IMR-90 (cell line): Measurements from ENCODE around the gene TTF2. TPM values are rescaled to one million over a fixed set of nuclear protein-coding genes. Genes with fewer than 3 reads are reported as not detected.

ENCODE experiments used
- ATAC-seq: fragments of 200-7000 bp; cut with Tn5 transposase; 2 replicates; pipeline ENCODE4 v1.9.1; 2020; ENCODE audit warnings: low read depth, mild to moderate bottlenecking, moderate library complexity
- BruUV-seq: library from RNA; stranded (reverse); fragments of 400-500 nt; replicated peaks from 2 replicates; lab custom pipeline; 2021; lab: Mats Ljungman, UMichigan
- CTCF ChIA-PET: fragments of 300-600 bp; formaldehyde crosslinking; extraction: SDS; loops from one replicate; lab custom pipeline; 2021; ENCODE audit warnings: antibody characterized with exemption; lab: Yijun Ruan, JAX
- POLR2A ChIA-PET: fragments of 300-600 bp; sonication (Branson Sonifier 250); formaldehyde crosslinking; loops from one replicate; lab custom pipeline; 2022; ENCODE audit warnings: antibody characterized with exemption; ENCODE audit not compliant: unreplicated experiment; lab: Charles Lee
- DNase-seq: peaks from one replicate; pipeline ENCODE4 v3.0.0; 2013
- H2AFZ ChIP-seq: replicated peaks from 2 replicates; pipeline ENCODE3; 2013; ENCODE audit warnings: low read length, mild to moderate bottlenecking; ENCODE audit not compliant: poor library complexity
- H2AK5ac ChIP-seq: 2 replicates; pipeline ENCODE4 v1.6.1; 2013; ENCODE audit warnings: low read depth, low read length, inconsistent platforms
- H2AK9ac ChIP-seq: replicated peaks from 2 replicates; pipeline ENCODE3; 2013; ENCODE audit warnings: mild to moderate bottlenecking, low read depth, low read length, moderate library complexity; ENCODE audit not compliant: poor library complexity
- H2BK120ac ChIP-seq: 2 replicates; pipeline ENCODE4 v1.6.1; 2013; ENCODE audit warnings: low read depth, low read length, inconsistent platforms
- H2BK15ac ChIP-seq: 3 replicates; pipeline ENCODE4 v1.6.1; 2013; ENCODE audit warnings: low read depth, low read length, inconsistent platforms
- H2BK20ac ChIP-seq: 2 replicates; pipeline ENCODE4 v1.6.1; 2013; ENCODE audit warnings: low read depth, mild to moderate bottlenecking, inconsistent platforms, low read length, moderate library complexity
- H2BK5ac ChIP-seq: 2 replicates; pipeline ENCODE4 v1.6.1; 2013; ENCODE audit warnings: mild to moderate bottlenecking, low read depth, low read length, inconsistent platforms; ENCODE audit not compliant: poor library complexity, severe bottlenecking
- H3K14ac ChIP-seq: replicated peaks from 2 replicates; pipeline ENCODE4 v1.6.1; 2013; ENCODE audit warnings: low read depth, low read length, inconsistent platforms
- H3K18ac ChIP-seq: 2 replicates; pipeline ENCODE4 v1.6.1; 2013; ENCODE audit warnings: low read depth, low read length, control low read depth
- H3K23ac ChIP-seq: 2 replicates; pipeline ENCODE4 v1.6.1; 2013; ENCODE audit warnings: low read depth, low read length, inconsistent platforms
- H3K27ac ChIP-seq: 2 replicates; pipeline ENCODE4 v1.5.1; 2013; ENCODE audit warnings: mild to moderate bottlenecking, control low read depth, low read length; ENCODE audit not compliant: insufficient read depth
- H3K27me3 ChIP-seq: 2 replicates; pipeline ENCODE4 v1.6.1; 2013; ENCODE audit warnings: low read length; ENCODE audit not compliant: control insufficient read depth, insufficient read depth
- H3K36me3 ChIP-seq: 2 replicates; pipeline ENCODE4 v1.6.1; 2013; ENCODE audit warnings: low read length, mixed read lengths; ENCODE audit not compliant: control insufficient read depth, insufficient read depth
- H3K4ac ChIP-seq: 2 replicates; pipeline ENCODE4 v1.6.1; 2013; ENCODE audit warnings: low read depth, low read length, inconsistent platforms
- H3K4me1 ChIP-seq: 2 replicates; pipeline ENCODE4 v1.6.1; 2013; ENCODE audit warnings: low read length, mixed read lengths; ENCODE audit not compliant: control insufficient read depth, insufficient read depth
- H3K4me2 ChIP-seq: 2 replicates; pipeline ENCODE4 v1.6.1; 2013; ENCODE audit warnings: low read depth, mild to moderate bottlenecking, control low read depth, low read length, moderate library complexity
- H3K4me3 ChIP-seq: 2 replicates; pipeline ENCODE4 v1.5.1; 2013; ENCODE audit warnings: low read depth, mild to moderate bottlenecking, control low read depth, low read length, moderate library complexity; ENCODE audit not compliant: insufficient read depth
- H3K56ac ChIP-seq: 2 replicates; pipeline ENCODE4 v1.6.1; 2013; ENCODE audit warnings: low read length, inconsistent platforms; ENCODE audit not compliant: insufficient read depth; ENCODE audit errors: extremely low read depth
- H3K79me1 ChIP-seq, 2 experiments: 2 replicates each; pipeline ENCODE4 v1.6.1; 2013; ENCODE audit warnings: low read length in 2 of 2, inconsistent platforms in 1 of 2, low read depth in 1 of 2
- H3K9ac ChIP-seq: 2 replicates; pipeline ENCODE4 v1.6.1; 2013; ENCODE audit warnings: low read depth, low read length, control low read depth
- H3K9me1 ChIP-seq: 2 replicates; pipeline ENCODE4 v1.6.1; 2013; ENCODE audit warnings: low read length, inconsistent platforms; ENCODE audit not compliant: insufficient read depth
- H3K9me3 ChIP-seq: 2 replicates; pipeline ENCODE4 v1.6.1; 2013; ENCODE audit warnings: low read length; ENCODE audit not compliant: control insufficient read depth, insufficient read depth
- H4K20me1 ChIP-seq: 2 replicates; pipeline ENCODE4 v1.6.1; 2013; ENCODE audit warnings: low read length, inconsistent platforms; ENCODE audit not compliant: insufficient read depth
- H4K5ac ChIP-seq: 2 replicates; pipeline ENCODE4 v1.6.1; 2013; ENCODE audit warnings: mild to moderate bottlenecking, low read depth, low read length, control low read depth
- H4K8ac ChIP-seq, 2 experiments: 2 replicates each; pipeline ENCODE4 v1.6.1; 2013; ENCODE audit warnings: low read depth in 2 of 2, low read length in 2 of 2, control low read depth in 1 of 2, inconsistent platforms in 1 of 2
- H4K91ac ChIP-seq: 2 replicates; pipeline ENCODE4 v1.6.1; 2013; ENCODE audit warnings: low read depth, low read length, inconsistent platforms; ENCODE audit not compliant: insufficient read depth
- BHLHE40 ChIP-seq: fragments of 150-350 bp; IDR thresholded peaks from 2 replicates; pipeline ENCODE4 v1.6.1; 2016; ENCODE audit warnings: mild to moderate bottlenecking, low read depth, low read length
- CEBPB ChIP-seq: IDR thresholded peaks from 2 replicates; pipeline ENCODE4 v1.6.1; 2012; ENCODE audit warnings: low read depth, low read length, improper control_type of control experiment
- CHD1 ChIP-seq: IDR thresholded peaks from 2 replicates; pipeline ENCODE4 v1.6.1; 2012; ENCODE audit warnings: low read depth, low read length, improper control_type of control experiment
- ELK1 ChIP-seq: fragments of 150-350 bp; IDR thresholded peaks from 2 replicates; pipeline ENCODE4 v1.6.1; 2016; ENCODE audit warnings: low read depth, mild to moderate bottlenecking, low read length, moderate library complexity, borderline replicate concordance
- FOS ChIP-seq: fragments of 150-350 bp; IDR thresholded peaks from 2 replicates; pipeline ENCODE4 v1.6.1; 2016; ENCODE audit warnings: low read depth, low read length
- MAFK ChIP-seq: IDR thresholded peaks from 2 replicates; pipeline ENCODE4 v1.6.1; 2012; ENCODE audit warnings: low read depth, low read length, improper control_type of control experiment
- MAZ ChIP-seq: IDR thresholded peaks from 2 replicates; pipeline ENCODE4 v1.6.1; 2012; ENCODE audit warnings: low read depth, mild to moderate bottlenecking, low read length, improper control_type of control experiment, moderate library complexity, borderline replicate concordance
- MXI1 ChIP-seq: IDR thresholded peaks from 2 replicates; pipeline ENCODE4 v1.6.1; 2012; ENCODE audit warnings: low read depth, mild to moderate bottlenecking, low read length, moderate library complexity, borderline replicate concordance
- NFE2L2 ChIP-seq: fragments of 150-350 bp; IDR thresholded peaks from 2 replicates; pipeline ENCODE4 v1.6.1; 2016; ENCODE audit warnings: low read depth, mild to moderate bottlenecking, low read length
- POLR2A ChIP-seq: IDR thresholded peaks from 2 replicates; pipeline ENCODE4 v1.6.1; 2012; ENCODE audit warnings: mild to moderate bottlenecking, low read depth, low read length
- RAD21 ChIP-seq: IDR thresholded peaks from 2 replicates; pipeline ENCODE4 v1.6.1; 2012; ENCODE audit warnings: low read length, improper control_type of control experiment
- RCOR1 ChIP-seq: IDR thresholded peaks from 2 replicates; pipeline ENCODE4 v1.6.1; 2012; ENCODE audit warnings: mild to moderate bottlenecking, low read length, improper control_type of control experiment; ENCODE audit not compliant: insufficient replicate concordance
- RFX5 ChIP-seq: IDR thresholded peaks from 2 replicates; pipeline ENCODE4 v1.8.0; 2012; ENCODE audit warnings: low read depth, mild to moderate bottlenecking, low read length, moderate library complexity
- SMC3 ChIP-seq: fragments of 150-350 bp; IDR thresholded peaks from 2 replicates; pipeline ENCODE4 v1.6.1; 2016; ENCODE audit warnings: low read depth, mild to moderate bottlenecking, antibody characterized with exemption, low read length, moderate library complexity
- USF2 ChIP-seq: fragments of 150-350 bp; IDR thresholded peaks from 2 replicates; pipeline ENCODE4 v1.6.1; 2017; ENCODE audit warnings: mild to moderate bottlenecking, antibody characterized with exemption, low read length, low read depth
- WGBS, 2 experiments: methylation state at CpG; one replicate each; pipeline versions ENCODE4 v1.1.5 to v1.1.7; 2013; ENCODE audit warnings: missing lambda C conversion rate in 2 of 2; ENCODE audit not compliant: insufficient read length in 1 of 2; ENCODE audit errors: extremely low coverage in 2 of 2; 5-methylcytosine and 5-hydroxymethylcytosine counted together
- dilution Hi-C: fragments of 300-500 bp; cut with HindIII; formaldehyde crosslinking; loops from one replicate; pipeline ENCODE4 v1.14.3; 2018; ENCODE audit warnings: low sequenced_read_pairs; ENCODE audit not compliant: unreplicated experiment
- in situ Hi-C: fragments of 300-500 bp; cut with MboI; formaldehyde crosslinking; loops from 3 replicates; pipeline ENCODE4 v1.14.3; 2019; ENCODE audit warnings: low sequenced_read_pairs, inconsistent platforms, mixed read lengths
- intact Hi-C: fragments of 100-400 bp; cut with micrococcal nuclease; formaldehyde crosslinking; loops from 2 replicates; pipeline ENCODE4 v1.10.0; 2022
- polyA plus RNA-seq, 3 experiments: library from polyadenylated mRNA; depleted of rRNA; stranded (reverse); fragments of >200 nt; gene quantifications; 2 replicates each; pipeline ENCODE4 v1.2.3, GENCODE V29; 2012; ENCODE audit warnings: low replicate concordance in 1 of 3
- total RNA-seq: library from RNA; depleted of rRNA; stranded (reverse); fragments of >200 nt; gene quantifications from 2 replicates; pipeline ENCODE4 v1.2.3, GENCODE V29; 2012
- TF ChIP-seq, protein P1 (sequence below): conservative IDR thresholded peaks from 2 replicates; pipeline ENCODE4 v1.5.1; 2012; ENCODE audit warnings: mild to moderate bottlenecking, low read depth, low read length, improper control_type of control experiment

TTF2 gene
- total and polyA plus RNA-seq, 2 of the 4 experiments (the other 2 are of a cell fraction), result 11.5 to 14.7 TPM

- Histone ChIP-seq H3K36me3 (no peaks in the 10 kb centered on the region), H3K27ac (no peak overlapping the region), H4K91ac (no peak overlapping the region), H2BK5ac (no peak overlapping the region), H3K23ac (no peak overlapping the region), H4K5ac (no peak overlapping the region), H3K14ac (no peak overlapping the region), H3K4me3 (no peak overlapping the region), H2BK20ac (no peak overlapping the region), H2BK15ac (no peak overlapping the region), H3K9ac (no peak overlapping the region), H4K20me1 (no peaks in the 10 kb centered on the region), H2AK5ac (no peak overlapping the region), H3K18ac (no peak overlapping the region), H2AFZ (no peak overlapping the region), H4K8ac (no peak overlapping the region), H3K79me1 (no peaks in the 10 kb centered on the region), H3K56ac (no peak overlapping the region), H3K27me3 (peaks cover 2% of the 10 kb centered on the region; the same call in 1 of the 2 replicates), H3K4me2 (no peak overlapping the region), H2AK9ac (no peak overlapping the region), H3K4me1 (no peaks in the 10 kb centered on the region), H2BK120ac (no peak overlapping the region), H3K4ac (no peak overlapping the region), H3K9me1 (no peaks in the 10 kb centered on the region), H3K9me3 (no peaks in the 10 kb centered on the region)
- TF ChIP-seq POLR2A, result no peak
- no peak for TF ChIP-seq CEBPB
- TF ChIP-seq FOS, result no peak
- TF ChIP-seq USF2, result no peak
- no peak for TF ChIP-seq RFX5
- TF ChIP-seq SMC3, result no peak
- no peak for TF ChIP-seq NFE2L2
- TF ChIP-seq RCOR1, result no peak
- no peak for TF ChIP-seq MAZ
- TF ChIP-seq ELK1, result no peak
- TF ChIP-seq MAFK, result no peak
- no peak for TF ChIP-seq MXI1
- TF ChIP-seq CHD1, result no peak
- no peak for TF ChIP-seq RAD21
- TF ChIP-seq, protein P1, sequence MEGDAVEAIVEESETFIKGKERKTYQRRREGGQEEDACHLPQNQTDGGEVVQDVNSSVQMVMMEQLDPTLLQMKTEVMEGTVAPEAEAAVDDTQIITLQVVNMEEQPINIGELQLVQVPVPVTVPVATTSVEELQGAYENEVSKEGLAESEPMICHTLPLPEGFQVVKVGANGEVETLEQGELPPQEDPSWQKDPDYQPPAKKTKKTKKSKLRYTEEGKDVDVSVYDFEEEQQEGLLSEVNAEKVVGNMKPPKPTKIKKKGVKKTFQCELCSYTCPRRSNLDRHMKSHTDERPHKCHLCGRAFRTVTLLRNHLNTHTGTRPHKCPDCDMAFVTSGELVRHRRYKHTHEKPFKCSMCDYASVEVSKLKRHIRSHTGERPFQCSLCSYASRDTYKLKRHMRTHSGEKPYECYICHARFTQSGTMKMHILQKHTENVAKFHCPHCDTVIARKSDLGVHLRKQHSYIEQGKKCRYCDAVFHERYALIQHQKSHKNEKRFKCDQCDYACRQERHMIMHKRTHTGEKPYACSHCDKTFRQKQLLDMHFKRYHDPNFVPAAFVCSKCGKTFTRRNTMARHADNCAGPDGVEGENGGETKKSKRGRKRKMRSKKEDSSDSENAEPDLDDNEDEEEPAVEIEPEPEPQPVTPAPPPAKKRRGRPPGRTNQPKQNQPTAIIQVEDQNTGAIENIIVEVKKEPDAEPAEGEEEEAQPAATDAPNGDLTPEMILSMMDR, result no peak
- no peak for TF ChIP-seq BHLHE40
- WGBS, 2 experiments, result 40% methylated on average over 1 of the region's 7 CpGs; no CpG with 5 or more reads in 1 of the 2 experiments
- POLR2A ChIA-PET, result no interaction called here
- intact Hi-C loops (no loop called here), dilution Hi-C loops (no loop called here), in situ Hi-C loops (no loop called here)
- CTCF ChIA-PET, result no interaction called here
- BruUV-seq, result no TSS peak
- ATAC-seq, result no peak
- no peak for DNase-seq
Observed at GRCh38 chr1:117034791-117035290, 25.3 kb upstream of the TTF2 start.
